LNCaP clone FGC (cell line): ENCODE data around the gene RTKN.

Experiments used
- DNase-seq: peaks from one replicate; pipeline ENCODE4 v3.0.0-alpha.2; 2011; ENCODE audit warnings: low read depth
- H3K4me3 ChIP-seq: 2 replicates; pipeline ENCODE4 v1.5.1; 2011; ENCODE audit warnings: mild to moderate bottlenecking, low read depth, low read length, control low read depth
- CTCF ChIP-seq: IDR thresholded peaks from 2 replicates; pipeline ENCODE4 v1.5.1; 2012; ENCODE audit warnings: mild to moderate bottlenecking; ENCODE audit not compliant: control insufficient read depth, insufficient read depth; ENCODE audit errors: extremely low read depth

Gene RTKN

DNA sequence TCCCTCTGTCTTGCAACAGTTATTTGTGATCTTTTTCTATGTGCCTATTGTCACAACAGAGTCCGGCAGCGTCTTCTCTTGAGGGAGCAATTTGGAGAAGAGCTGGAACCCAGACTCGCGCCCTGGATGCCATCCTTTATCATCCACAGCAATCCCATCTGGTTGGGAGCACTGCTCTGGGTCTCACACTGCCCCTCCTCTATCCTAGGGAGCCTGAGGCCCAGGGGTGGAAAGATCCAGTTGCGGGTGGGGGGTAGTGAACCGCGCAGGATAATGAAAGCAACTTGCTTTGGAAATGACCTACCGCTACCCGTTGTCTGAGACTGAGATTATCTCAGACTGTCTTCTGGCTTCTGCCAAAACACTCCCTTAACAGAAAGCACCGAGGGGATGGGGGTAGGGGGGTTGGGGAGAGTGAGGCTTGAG lies 17.2 kb upstream of the RTKN start:
- H3K4me3 ChIP-seq = peak overlapping the region; percentile 88
- DNase-seq = no peak
- TF ChIP-seq CTCF = no peak

DNA sequence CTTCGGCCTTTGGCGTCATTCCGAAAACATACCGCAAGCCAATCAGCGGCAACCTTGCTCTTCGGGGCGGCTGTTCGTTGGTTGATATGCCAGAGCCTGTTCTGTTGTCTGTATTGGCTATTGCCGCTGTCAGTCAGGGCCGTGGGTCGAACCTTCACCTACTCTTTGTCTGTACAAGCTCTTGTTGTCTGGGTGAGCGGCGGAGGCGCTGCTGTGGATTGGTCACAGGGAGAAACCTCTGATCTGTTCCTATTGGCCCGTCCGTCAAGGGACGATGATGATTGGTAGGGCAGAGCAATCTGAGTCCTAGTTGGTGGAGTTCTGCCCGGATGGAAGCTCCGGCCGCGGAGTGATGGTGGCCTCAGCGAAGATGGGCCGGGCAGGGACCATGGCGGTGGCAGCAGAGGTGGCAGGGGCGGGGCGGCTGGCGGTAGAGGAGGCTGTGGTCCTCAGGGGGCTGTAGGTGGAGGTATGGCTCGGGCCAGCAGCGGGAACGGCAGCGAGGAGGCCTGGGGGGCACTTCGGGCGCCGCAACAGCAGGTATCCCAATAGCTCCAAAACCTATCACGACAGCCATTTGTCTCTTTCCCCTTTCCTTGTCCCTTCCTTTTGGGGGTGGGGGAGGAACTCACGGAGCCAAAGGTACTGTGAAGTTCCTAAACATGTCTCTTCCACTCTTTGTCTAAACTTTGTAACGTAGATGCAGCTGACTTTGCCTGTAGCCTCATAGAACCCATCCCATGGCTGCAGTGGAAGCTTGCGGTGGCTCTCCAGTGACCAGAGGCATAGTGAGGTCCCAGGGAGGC lies 16.6 kb upstream of the RTKN start, which contains the start of gene WBP1:
Gene WBP1 (plus strand): TSS at position 307 of the 806 bp plus-strand sequence. CDS start 165 bp downstream, at position 472.
- TF ChIP-seq CTCF = no peak
- peak within 1 kb of the TSS; percentile 88 for H3K4me3 ChIP-seq
- DNase-seq = peak; percentile 99

- no peak for DNase-seq
These were observed 15.9 kb upstream of the RTKN start for GRCh38 chr2:74457549-74458131.

GRCh38 chr2:74457129-74457548 lies 15.4 kb upstream of the RTKN start:
- DNase-seq = no peak
- TF ChIP-seq CTCF = no peak
- peak overlapping the region; percentile 88 for H3K4me3 ChIP-seq

More at GRCh38 chr2:74457549-74458131, 15.9 kb upstream of the RTKN start:
- peak overlapping the region; percentile 88 for H3K4me3 ChIP-seq
- no peak for TF ChIP-seq CTCF

DNA sequence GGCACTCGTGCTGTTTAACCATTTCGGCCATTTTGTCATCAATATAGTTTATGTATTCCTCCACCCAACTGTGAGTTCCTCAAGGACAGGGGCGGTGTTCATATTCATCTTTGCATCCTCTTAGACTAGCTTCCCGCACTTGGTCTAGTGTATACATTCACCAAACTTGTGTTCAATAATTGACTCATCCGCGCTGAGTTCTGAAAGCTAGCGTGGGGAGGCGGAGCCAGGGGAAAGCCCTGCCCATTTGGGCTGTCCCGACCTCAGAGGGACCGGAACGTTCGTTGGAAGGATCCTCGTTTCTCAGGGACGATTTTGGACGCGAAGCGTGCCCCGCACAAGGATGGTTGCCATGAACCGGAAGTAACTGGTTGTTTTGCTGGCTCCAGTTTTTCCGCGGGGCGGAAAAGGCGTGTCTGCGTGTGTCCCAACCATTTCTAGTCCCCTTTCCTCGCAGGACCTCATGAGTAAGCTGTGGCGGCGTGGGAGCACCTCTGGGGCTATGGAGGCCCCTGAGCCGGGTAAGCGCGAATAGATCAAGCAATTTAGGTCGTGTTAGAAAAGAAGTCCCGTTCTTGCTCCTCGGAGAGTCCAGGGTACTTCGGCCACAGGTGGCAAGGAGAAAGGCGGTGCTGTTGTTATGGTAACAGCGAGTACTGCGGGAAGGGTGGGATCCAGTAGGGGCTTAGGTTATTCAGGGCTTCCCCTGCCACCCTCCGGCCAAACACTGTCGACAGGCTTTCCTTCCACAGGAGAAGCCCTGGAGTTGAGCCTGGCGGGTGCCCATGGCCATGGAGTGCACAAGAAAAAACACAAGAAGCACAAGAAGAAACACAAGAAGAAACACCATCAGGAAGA lies 13.1 kb upstream of the RTKN start, which contains the start of gene INO80B:
Gene INO80B (plus strand): TSS at position 434 of the 858 bp plus-strand sequence. CDS start 30 bp downstream, at position 464.
- TF ChIP-seq CTCF = no peak
- H3K4me3 ChIP-seq = peak within 1 kb of the TSS; percentile 77
- DNase-seq = peak; percentile 86

- no peak for DNase-seq
These were observed 8.9 kb upstream of the RTKN start for GRCh38 chr2:74450570-74451190.

More at GRCh38 chr2:74450570-74451190, 8.9 kb upstream of the RTKN start:
- H3K4me3 ChIP-seq = no peak overlapping the region
- no peak for TF ChIP-seq CTCF
